Vagina (tissue), 2 donors: Measurements from ENCODE around the gene BTG3. TPM values are rescaled to one million over a fixed set of nuclear protein-coding genes. Genes with fewer than 3 reads are reported as not detected.

ENCODE experiments used
- DNase-seq, 2 donors: peaks; one replicate each; pipeline ENCODE4 v3.0.0-alpha.2; 2017; ENCODE audit errors: extremely low spot score in 2 of 2
- H3K27ac ChIP-seq: fragments of 200-600 bp; sonication (generic); one replicate; pipeline ENCODE4 v1.5.1; 2019
- H3K27me3 ChIP-seq: fragments of 200-600 bp; sonication (generic); one replicate; pipeline ENCODE4 v1.5.1; 2019
- H3K36me3 ChIP-seq, 2 donors: fragments of 200-600 bp; sonication (generic); one replicate each; pipeline ENCODE4 v1.5.1; 2017 to 2019
- H3K4me1 ChIP-seq: fragments of 200-600 bp; sonication (generic); one replicate; pipeline ENCODE4 v1.5.1; 2019
- H3K4me3 ChIP-seq, 2 donors: fragments of 200-600 bp; sonication (generic); 1 replicate in 1 of 2; 2 replicates in 1 of 2; pipeline ENCODE4 v1.5.1; 2016 to 2019
- H3K9me3 ChIP-seq: fragments of 200-600 bp; sonication (generic); one replicate; pipeline ENCODE4 v1.5.1; 2019
- POLR2A ChIP-seq, 2 donors: fragments of 450-650 bp; IDR thresholded peaks; one replicate each; pipeline ENCODE4 v1.6.1; 2017; ENCODE audit warnings: antibody characterized with exemption in 2 of 2, mild to moderate bottlenecking in 2 of 2, moderate library complexity in 2 of 2
- POLR2AphosphoS5 ChIP-seq, 2 donors: sonication (generic); formaldehyde crosslinking; IDR thresholded peaks; one replicate each; pipeline ENCODE4 v1.9.0; 2017; ENCODE audit warnings: antibody characterized with exemption in 2 of 2, mild to moderate bottlenecking in 2 of 2, low read depth in 1 of 2; ENCODE audit not compliant: insufficient read depth in 1 of 2
- intact Hi-C: fragments of 100-400 bp; cut with DNase I; formaldehyde crosslinking; loops from one replicate; pipeline ENCODE4 v1.15.1; 2023
- total RNA-seq: library from RNA; depleted of rRNA; stranded (reverse); fragments of >200 nt; gene quantifications from one replicate; pipeline ENCODE4 v1.2.3, GENCODE V29; 2016
- TF ChIP-seq, protein P1 (sequence below), 3 experiments: fragments of 450-650 bp in 2 of 3; fragments of 200-600 bp in 1 of 3; sonication (generic) in 1 of 3; IDR thresholded peaks; one replicate each; pipeline ENCODE4 v1.5.1; 2017 to 2019; ENCODE audit warnings: antibody characterized with exemption in 3 of 3, mild to moderate bottlenecking in 2 of 3, moderate library complexity in 2 of 3

BTG3 gene
- total RNA-seq, 1 donor from 2014 or later, result 70.0 TPM

DNA sequence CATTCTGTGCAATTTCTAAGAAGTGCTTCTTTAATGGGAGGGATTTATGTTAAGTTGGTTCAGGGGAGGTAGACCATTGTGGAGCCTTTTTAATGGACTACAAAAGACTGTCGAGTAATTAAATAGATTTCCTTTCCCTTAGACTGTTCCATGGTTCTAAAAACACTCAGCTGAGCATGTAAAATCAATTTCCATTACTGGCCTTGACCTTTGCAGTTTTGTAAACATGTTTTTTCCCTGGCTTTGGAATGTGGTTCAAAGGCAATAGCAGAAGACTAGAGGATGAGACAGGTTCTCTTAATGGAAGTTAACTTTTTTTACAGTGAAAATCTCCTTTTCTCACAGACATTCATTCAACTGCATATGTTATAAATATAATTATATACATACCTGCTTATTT lies 37.6 kb upstream of the BTG3 start:
- no peaks in the 10 kb centered on the region for H3K36me3 ChIP-seq
- H3K27me3 ChIP-seq, result no peaks in the 10 kb centered on the region
- TF ChIP-seq POLR2AphosphoS5 (IDR thresholded peaks at IDR 0.05; ENCODE audit: insufficient read depth in 1 of 2, low read depth in 1 of 2) (no peak), POLR2A (IDR thresholded peaks at IDR 0.05) (no peak)
- TF ChIP-seq, protein P1, sequence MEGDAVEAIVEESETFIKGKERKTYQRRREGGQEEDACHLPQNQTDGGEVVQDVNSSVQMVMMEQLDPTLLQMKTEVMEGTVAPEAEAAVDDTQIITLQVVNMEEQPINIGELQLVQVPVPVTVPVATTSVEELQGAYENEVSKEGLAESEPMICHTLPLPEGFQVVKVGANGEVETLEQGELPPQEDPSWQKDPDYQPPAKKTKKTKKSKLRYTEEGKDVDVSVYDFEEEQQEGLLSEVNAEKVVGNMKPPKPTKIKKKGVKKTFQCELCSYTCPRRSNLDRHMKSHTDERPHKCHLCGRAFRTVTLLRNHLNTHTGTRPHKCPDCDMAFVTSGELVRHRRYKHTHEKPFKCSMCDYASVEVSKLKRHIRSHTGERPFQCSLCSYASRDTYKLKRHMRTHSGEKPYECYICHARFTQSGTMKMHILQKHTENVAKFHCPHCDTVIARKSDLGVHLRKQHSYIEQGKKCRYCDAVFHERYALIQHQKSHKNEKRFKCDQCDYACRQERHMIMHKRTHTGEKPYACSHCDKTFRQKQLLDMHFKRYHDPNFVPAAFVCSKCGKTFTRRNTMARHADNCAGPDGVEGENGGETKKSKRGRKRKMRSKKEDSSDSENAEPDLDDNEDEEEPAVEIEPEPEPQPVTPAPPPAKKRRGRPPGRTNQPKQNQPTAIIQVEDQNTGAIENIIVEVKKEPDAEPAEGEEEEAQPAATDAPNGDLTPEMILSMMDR (IDR thresholded peaks at IDR 0.05), result no peak
- no peak for DNase-seq
- no peak overlapping the region for H3K27ac ChIP-seq
- intact Hi-C loops, result no loop called here
- no peak overlapping the region for H3K4me3 ChIP-seq
- peaks cover 2% of the 10 kb centered on the region for H3K9me3 ChIP-seq
- H3K4me1 ChIP-seq, result no peaks in the 10 kb centered on the region

- intact Hi-C loops, result no loop called here
- peaks cover 2% of the 10 kb centered on the region for H3K9me3 ChIP-seq
- H3K36me3 ChIP-seq, result no peaks in the 10 kb centered on the region
- no peaks in the 10 kb centered on the region for H3K4me1 ChIP-seq
- H3K27me3 ChIP-seq, result no peaks in the 10 kb centered on the region
- DNase-seq, result no peak
- TF ChIP-seq, protein P1 (IDR thresholded peaks at IDR 0.05), result no peak
- TF ChIP-seq POLR2A (IDR thresholded peaks at IDR 0.05) (no peak), POLR2AphosphoS5 (IDR thresholded peaks at IDR 0.05; ENCODE audit: insufficient read depth in 1 of 2, low read depth in 1 of 2) (no peak)
- no peak overlapping the region for H3K27ac ChIP-seq
- H3K4me3 ChIP-seq, result no peak overlapping the region
These were observed 34.1 kb upstream of the BTG3 start for GRCh38 chr21:17646790-17647189.

GRCh38 chr21:17644186-17644585 lies 31.5 kb upstream of the BTG3 start:
- Histone ChIP-seq H3K4me1 (no peaks in the 10 kb centered on the region), H3K27ac (no peak overlapping the region), H3K36me3 (no peaks in the 10 kb centered on the region), H3K27me3 (no peaks in the 10 kb centered on the region), H3K9me3 (peaks cover 2% of the 10 kb centered on the region), H3K4me3 (no peak overlapping the region)
- intact Hi-C loops, result no loop called here
- no peak for DNase-seq
- TF ChIP-seq POLR2AphosphoS5 (IDR thresholded peaks at IDR 0.05; ENCODE audit: insufficient read depth in 1 of 2, low read depth in 1 of 2) (no peak), POLR2A (IDR thresholded peaks at IDR 0.05) (no peak)
- TF ChIP-seq, protein P1 (IDR thresholded peaks at IDR 0.05), result no peak

- H3K4me1 ChIP-seq, result no peaks in the 10 kb centered on the region
- no peaks in the 10 kb centered on the region for H3K9me3 ChIP-seq
- intact Hi-C loops, result no loop called here
- H3K27me3 ChIP-seq, result no peaks in the 10 kb centered on the region
- no peak overlapping the region for H3K27ac ChIP-seq
- no peaks in the 10 kb centered on the region for H3K36me3 ChIP-seq
- no peak for DNase-seq
- TF ChIP-seq, protein P1 (IDR thresholded peaks at IDR 0.05), result no peak
- TF ChIP-seq POLR2A (IDR thresholded peaks at IDR 0.05), result no peak
- TF ChIP-seq POLR2AphosphoS5 (IDR thresholded peaks at IDR 0.05; ENCODE audit: insufficient read depth in 1 of 2, low read depth in 1 of 2), result no peak
- H3K4me3 ChIP-seq, result no peak overlapping the region
These were observed 28.1 kb upstream of the BTG3 start for GRCh38 chr21:17640821-17641220.

DNA sequence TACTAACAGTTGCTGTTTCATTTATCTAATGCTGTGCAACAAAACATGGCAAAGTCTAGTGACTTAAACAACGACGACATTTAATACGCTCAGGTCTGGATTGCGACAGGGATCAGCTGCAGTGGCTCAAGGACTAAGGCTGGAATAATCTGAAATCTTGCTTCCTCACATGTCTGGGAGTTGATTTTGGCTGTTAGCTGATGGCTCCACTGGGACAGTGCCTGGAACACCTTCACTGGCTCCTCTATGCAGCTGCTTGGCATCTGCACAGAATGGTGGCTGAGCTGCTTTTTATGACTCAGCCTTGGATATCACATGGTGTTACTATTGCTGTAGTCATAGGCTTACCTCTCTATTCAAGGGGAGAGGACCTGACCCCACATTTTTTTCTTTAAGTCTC lies 24.0 kb upstream of the BTG3 start:
- H3K9me3 ChIP-seq, result no peaks in the 10 kb centered on the region
- no peaks in the 10 kb centered on the region for H3K36me3 ChIP-seq
- H3K27ac ChIP-seq, result no peak overlapping the region
- no peaks in the 10 kb centered on the region for H3K4me1 ChIP-seq
- H3K27me3 ChIP-seq, result no peaks in the 10 kb centered on the region
- intact Hi-C loops, result no loop called here
- DNase-seq, result no peak
- TF ChIP-seq POLR2A (IDR thresholded peaks at IDR 0.05), result no peak
- TF ChIP-seq POLR2AphosphoS5 (IDR thresholded peaks at IDR 0.05; ENCODE audit: insufficient read depth in 1 of 2, low read depth in 1 of 2), result no peak
- TF ChIP-seq, protein P1 (IDR thresholded peaks at IDR 0.05), result no peak
- H3K4me3 ChIP-seq, result no peak overlapping the region
